Activated naive CD4-positive, alpha-beta T cell treated with anti-CD3 and anti-CD28 coated beads for 36 hours (primary cell): ENCODE data around the gene PPP1R15A. TPM values are rescaled to one million over a fixed set of nuclear protein-coding genes. Genes with fewer than 3 reads are reported as not detected.
A peak's percentile ranks its signal among the peaks of the same experiment; 100 is the strongest.
"Not testable (repeated sequence)": the region's sequence is repeated elsewhere in the genome, so short reads cannot be mapped to it uniquely, and the experiment has no call there.

ENCODE experiments used
- CTCF ChIA-PET: fragments of 350-600 bp; sonication (Branson Sonifier 250); formaldehyde crosslinking; loops from one replicate; lab custom pipeline; 2021; ENCODE audit warnings: antibody characterized with exemption; lab: Charles Lee
- DNase-seq: peaks from one replicate; pipeline ENCODE4 v3.0.0-alpha.2; 2020
- H3K27ac Mint-ChIP-seq: one replicate; pipeline ENCODE4 v1.8.0; 2021; ENCODE audit warnings: mild to moderate bottlenecking, mixed read lengths
- H3K27me3 Mint-ChIP-seq: one replicate; pipeline ENCODE4 v1.8.0; 2021; ENCODE audit warnings: low read depth, mixed read lengths
- H3K36me3 Mint-ChIP-seq: one replicate; pipeline ENCODE4 v1.8.0; 2021; ENCODE audit warnings: low read depth, mixed read lengths
- H3K4me1 Mint-ChIP-seq: one replicate; pipeline ENCODE4 v1.8.0; 2021; ENCODE audit warnings: low read depth, mixed read lengths
- H3K4me3 Mint-ChIP-seq: one replicate; pipeline ENCODE4 v1.8.0; 2021; ENCODE audit warnings: mild to moderate bottlenecking, moderate library complexity, mixed read lengths
- H3K9me3 Mint-ChIP-seq: one replicate; pipeline ENCODE4 v1.8.0; 2021; ENCODE audit warnings: mixed read lengths
- intact Hi-C: fragments of 100-400 bp; cut with micrococcal nuclease; formaldehyde crosslinking; loops from one replicate; pipeline ENCODE4 v1.15.1; 2023
- total RNA-seq, 2 experiments: library from RNA; stranded (reverse); gene quantifications; one replicate each; pipeline ENCODE4 v1.2.3, GENCODE V29; 2021

The PPP1R15A gene
- total RNA-seq, 2 experiments from 2014 or later, result 96.5 to 97.4 TPM

DNA sequence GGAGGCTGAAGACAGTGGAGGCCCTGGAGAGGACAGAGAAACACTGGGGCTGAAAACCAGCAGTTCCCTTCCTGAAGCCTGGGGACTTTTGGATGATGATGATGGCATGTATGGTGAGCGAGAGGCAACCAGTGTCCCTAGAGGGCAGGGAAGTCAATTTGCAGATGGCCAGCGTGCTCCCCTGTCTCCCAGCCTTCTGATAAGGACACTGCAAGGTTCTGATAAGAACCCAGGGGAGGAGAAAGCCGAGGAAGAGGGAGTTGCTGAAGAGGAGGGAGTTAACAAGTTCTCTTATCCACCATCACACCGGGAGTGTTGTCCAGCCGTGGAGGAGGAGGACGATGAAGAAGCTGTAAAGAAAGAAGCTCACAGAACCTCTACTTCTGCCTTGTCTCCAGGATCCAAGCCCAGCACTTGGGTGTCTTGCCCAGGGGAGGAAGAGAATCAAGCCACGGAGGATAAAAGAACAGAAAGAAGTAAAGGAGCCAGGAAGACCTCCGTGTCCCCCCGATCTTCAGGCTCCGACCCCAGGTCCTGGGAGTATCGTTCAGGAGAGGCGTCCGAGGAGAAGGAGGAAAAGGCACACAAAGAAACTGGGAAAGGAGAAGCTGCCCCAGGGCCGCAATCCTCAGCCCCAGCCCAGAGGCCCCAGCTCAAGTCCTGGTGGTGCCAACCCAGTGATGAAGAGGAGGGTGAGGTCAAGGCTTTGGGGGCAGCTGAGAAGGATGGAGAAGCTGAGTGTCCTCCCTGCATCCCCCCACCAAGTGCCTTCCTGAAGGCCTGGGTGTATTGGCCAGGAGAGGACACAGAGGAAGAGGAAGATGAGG, 1.5 kb downstream of the PPP1R15A start:
- H3K27ac Mint-ChIP-seq, result peak overlapping the region; percentile 99
- peaks cover 42% of the 10 kb centered on the region for H3K4me1 Mint-ChIP-seq
- peaks cover 51% of the 10 kb centered on the region for H3K36me3 Mint-ChIP-seq
- H3K9me3 Mint-ChIP-seq, result no peaks in the 10 kb centered on the region
- intact Hi-C loops, result loop anchor here (2.0 to 10.0 kb wide), 8 partner anchors 39 to 621 kb away; partner anchors contain the start of genes BAX, C19orf73, CARD8 and DHDH
- CTCF ChIA-PET, result interaction anchor here (1.0 to 2.9 kb wide), 5 partner anchors 16 to 120 kb away, joined by 3 to 11 read pairs (median 5); partner anchors contain the start of genes GYS1 and RUVBL2
- no peaks in the 10 kb centered on the region for H3K27me3 Mint-ChIP-seq
- H3K4me3 Mint-ChIP-seq, result peak overlapping the region; percentile 99
- DNase-seq, result peak; percentile 18

GRCh38 chr19:48874303-48875135, 2.3 kb downstream of the PPP1R15A start:
- peaks cover 43% of the 10 kb centered on the region for H3K4me1 Mint-ChIP-seq
- DNase-seq, result peak; percentile 34
- H3K9me3 Mint-ChIP-seq, result no peaks in the 10 kb centered on the region
- H3K4me3 Mint-ChIP-seq, result peak overlapping the region; percentile 99
- intact Hi-C loops, result loop anchor here (1.0 to 10.0 kb wide), 10 partner anchors 15 to 620 kb away; partner anchors contain the start of genes BAX, BCAT2, C19orf73 and CARD8
- H3K27ac Mint-ChIP-seq, result peak overlapping the region; percentile 99
- CTCF ChIA-PET, result interaction anchor here (1.0 to 2.9 kb wide), 6 partner anchors 17 to 119 kb away, joined by 3 to 11 read pairs (median 4); partner anchors contain the start of genes GYS1 and RUVBL2
- no peaks in the 10 kb centered on the region for H3K27me3 Mint-ChIP-seq
- peaks cover 52% of the 10 kb centered on the region for H3K36me3 Mint-ChIP-seq

GRCh38 chr19:48876043-48876981, 4.1 kb downstream of the PPP1R15A start:
- peak overlapping the region; percentile 99 for H3K4me3 Mint-ChIP-seq
- H3K27me3 Mint-ChIP-seq, H3K9me3 Mint-ChIP-seq: not testable (repeated sequence)
- peak overlapping the region; percentile 99 for H3K27ac Mint-ChIP-seq
- peaks cover 52% of the 10 kb centered on the region for H3K36me3 Mint-ChIP-seq
- CTCF ChIA-PET, result interaction anchor here (2.9 kb wide), 1 partner anchor 94 kb away, joined by 11 read pairs; no protein-coding TSS in a partner anchor
- DNase-seq, result peak; percentile 86
- intact Hi-C loops, result loop anchor here (10.0 kb wide), 3 partner anchors 238 to 622 kb away; partner anchors contain the start of genes C19orf73, CARD8, LIN7B and PPFIA3
- H3K4me1 Mint-ChIP-seq, result peaks cover 43% of the 10 kb centered on the region

GRCh38 chr19:48877855-48878195, 5.6 kb downstream of the PPP1R15A start:
- Mint-ChIP-seq H3K4me1 (peaks cover 40% of the 10 kb centered on the region), H3K36me3 (peaks cover 52% of the 10 kb centered on the region)

GRCh38 chr19:48878196-48879024, 6.2 kb downstream of the PPP1R15A start:
- H3K27me3 Mint-ChIP-seq, result no peaks in the 10 kb centered on the region
- H3K36me3 Mint-ChIP-seq, result peaks cover 46% of the 10 kb centered on the region
- intact Hi-C loops, result loop anchor here (10.0 kb wide), 3 partner anchors 236 to 624 kb away; partner anchors contain the start of genes C19orf73, CARD8, LIN7B and PPFIA3
- CTCF ChIA-PET, result interaction anchor here (0.6 to 0.9 kb wide), 2 partner anchors 92 to 1903 kb away, joined by 3 to 4 read pairs; no protein-coding TSS in a partner anchor
- no peak for DNase-seq
- peaks cover 38% of the 10 kb centered on the region for H3K4me1 Mint-ChIP-seq
- H3K27ac Mint-ChIP-seq, result peak overlapping the region; percentile 63
- H3K9me3 Mint-ChIP-seq, result no peaks in the 10 kb centered on the region
- H3K4me3 Mint-ChIP-seq, result no peak overlapping the region

More at GRCh38 chr19:48877855-48878195, 5.6 kb downstream of the PPP1R15A start:
- CTCF ChIA-PET, result no interaction called here
- Mint-ChIP-seq H3K27me3 (no peaks in the 10 kb centered on the region), H3K27ac (no peak overlapping the region), H3K4me3 (no peak overlapping the region), H3K9me3 (no peaks in the 10 kb centered on the region)
- intact Hi-C loops, result loop anchor here (10.0 kb wide), 3 partner anchors 237 to 623 kb away; partner anchors contain the start of genes C19orf73, CARD8, LIN7B and PPFIA3
- no peak for DNase-seq

DNA sequence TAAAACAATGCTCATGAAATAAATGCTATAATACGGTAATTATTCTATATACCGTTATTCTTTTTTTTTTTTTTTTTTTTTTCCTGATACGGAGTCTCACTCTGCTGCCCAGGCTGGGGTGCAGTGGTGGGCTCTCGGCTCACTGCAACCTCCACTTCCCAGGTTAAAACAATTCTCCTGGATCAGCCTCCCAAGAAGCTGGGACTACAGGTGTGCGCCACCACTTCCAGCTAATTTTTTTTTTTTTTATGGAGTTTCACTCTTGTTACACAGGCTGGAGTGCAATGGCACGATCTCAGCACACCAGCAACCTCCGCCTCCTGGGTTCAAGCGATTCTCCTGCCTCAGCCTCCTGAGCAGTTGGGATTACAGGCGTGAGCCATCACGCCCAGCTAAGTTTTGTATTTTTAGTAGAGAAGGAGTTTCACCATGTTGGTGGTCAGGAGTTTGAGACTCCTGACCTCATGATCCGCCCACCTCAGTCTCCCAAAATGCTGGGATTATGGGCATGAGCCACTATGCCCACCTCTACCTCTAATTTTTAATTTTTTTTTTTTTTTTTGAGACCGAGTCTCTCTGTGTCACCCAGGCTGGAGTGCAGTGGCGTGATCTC, 6.9 kb downstream of the PPP1R15A start:
- CTCF ChIA-PET, result interaction anchor here (0.6 to 0.9 kb wide), 2 partner anchors 91 to 1903 kb away, joined by 3 to 4 read pairs; no protein-coding TSS in a partner anchor
- no peak for DNase-seq
- Mint-ChIP-seq H3K27me3 (no peaks in the 10 kb centered on the region), H3K36me3 (peaks cover 39% of the 10 kb centered on the region), H3K27ac (no peak overlapping the region), H3K4me1 (peaks cover 31% of the 10 kb centered on the region), H3K4me3 (no peak overlapping the region), H3K9me3 (no peaks in the 10 kb centered on the region)
- intact Hi-C loops, result loop anchor here (10.0 kb wide), 3 partner anchors 236 to 624 kb away; partner anchors contain the start of genes C19orf73, CARD8, LIN7B and PPFIA3

GRCh38 chr19:48879696-48880095, 7.5 kb downstream of the PPP1R15A start:
- H3K27me3 Mint-ChIP-seq, H3K4me3 Mint-ChIP-seq, DNase-seq, H3K27ac Mint-ChIP-seq, H3K9me3 Mint-ChIP-seq: not testable (repeated sequence)
- CTCF ChIA-PET, result interaction anchor here (0.7 to 1.1 kb wide), 2 partner anchors 54 to 91 kb away, joined by 3 read pairs; no protein-coding TSS in a partner anchor
- peaks cover 26% of the 10 kb centered on the region for H3K4me1 Mint-ChIP-seq
- peaks cover 33% of the 10 kb centered on the region for H3K36me3 Mint-ChIP-seq
- intact Hi-C loops, result loop anchor here (10.0 kb wide), 3 partner anchors 235 to 625 kb away; partner anchors contain the start of genes C19orf73, CARD8, LIN7B and PPFIA3

- Mint-ChIP-seq H3K27ac (no peak overlapping the region), H3K4me3 (no peak overlapping the region), H3K36me3 (peaks cover 16% of the 10 kb centered on the region), H3K27me3 (no peaks in the 10 kb centered on the region), H3K9me3 (no peaks in the 10 kb centered on the region), H3K4me1 (peaks cover 17% of the 10 kb centered on the region)
- CTCF ChIA-PET, result no interaction called here
- intact Hi-C loops, result no loop called here
- peak; percentile 32 for DNase-seq
Measured at GRCh38 chr19:48881741-48882657, 9.8 kb downstream of the PPP1R15A start.

DNA sequence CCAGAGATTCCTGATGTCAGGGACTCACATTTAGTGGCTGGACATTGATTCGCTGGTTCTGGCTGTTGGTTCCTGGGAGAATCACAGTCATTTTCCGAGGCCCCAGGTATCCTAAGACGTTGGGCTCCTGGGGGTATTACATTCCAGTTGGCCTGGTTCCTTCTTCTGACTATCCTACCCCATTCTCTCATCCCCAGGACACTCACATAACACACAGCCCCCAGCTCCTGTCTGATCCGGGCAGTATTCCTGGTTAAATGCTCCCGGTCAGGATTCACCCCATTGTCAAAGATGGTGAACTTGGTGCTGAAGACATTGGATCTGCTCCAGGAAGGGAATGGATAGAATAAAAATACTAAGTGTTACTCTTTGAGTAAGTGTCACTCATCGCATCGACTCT, 11.5 kb downstream of the PPP1R15A start:
- H3K27me3 Mint-ChIP-seq, result no peaks in the 10 kb centered on the region
- H3K4me3 Mint-ChIP-seq, result no peak overlapping the region

More for the DNA sequence above, 11.5 kb downstream of the PPP1R15A start:
- intact Hi-C loops, result no loop called here
- DNase-seq, result no peak
- Mint-ChIP-seq H3K27ac (no peak overlapping the region), H3K36me3 (peaks cover 2% of the 10 kb centered on the region), H3K4me1 (peaks cover under 1% of the 10 kb centered on the region), H3K9me3 (no peaks in the 10 kb centered on the region)
- CTCF ChIA-PET, result no interaction called here
